ENCODE data around the gene NGEF. TPM values are rescaled to one million over a fixed set of nuclear protein-coding genes. Genes with fewer than 3 reads are reported as not detected.

Gene NGEF
- total RNA-seq, 1 donor from 2014 or later = 1.2 TPM

- no peak for TF ChIP-seq CTCF (IDR thresholded peaks at IDR 0.05; ENCODE audit: unreplicated experiment)
- H3K9me3 Mint-ChIP-seq (ENCODE audit: low read depth) = no peaks in the 10 kb centered on the region
- DNase-seq (ENCODE audit: low spot score, unreplicated experiment) = no peak
- H3K4me1 Mint-ChIP-seq (ENCODE audit: low read depth) = peaks cover 6% of the 10 kb centered on the region
- H3K27ac Mint-ChIP-seq = no peak overlapping the region
- peaks cover 8% of the 10 kb centered on the region for H3K36me3 Mint-ChIP-seq (ENCODE audit: insufficient read depth)
- no peaks in the 10 kb centered on the region for H3K27me3 Mint-ChIP-seq
- H3K4me3 Mint-ChIP-seq (ENCODE audit: low read depth) = no peak overlapping the region
These were observed 149.1 kb downstream of the NGEF start for GRCh38 chr2:232863996-232864395.

GRCh38 chr2:232861353-232861752 lies 151.7 kb downstream of the NGEF start:
- Mint-ChIP-seq H3K27ac (peak overlapping the region; percentile 86), H3K4me3 (ENCODE audit: low read depth) (no peak overlapping the region), H3K36me3 (ENCODE audit: insufficient read depth) (peaks cover 21% of the 10 kb centered on the region), H3K4me1 (ENCODE audit: low read depth) (peaks cover 13% of the 10 kb centered on the region), H3K9me3 (ENCODE audit: low read depth) (no peaks in the 10 kb centered on the region), H3K27me3 (no peaks in the 10 kb centered on the region)
- TF ChIP-seq CTCF (IDR thresholded peaks at IDR 0.05; ENCODE audit: unreplicated experiment) = no peak
- DNase-seq (ENCODE audit: low spot score, unreplicated experiment) = no peak

GRCh38 chr2:232860593-232861241 lies 152.3 kb downstream of the NGEF start:
- TF ChIP-seq CTCF (IDR thresholded peaks at IDR 0.05; ENCODE audit: unreplicated experiment) = no peak
- no peak for DNase-seq (ENCODE audit: low spot score, unreplicated experiment)
- H3K27ac Mint-ChIP-seq = peak overlapping the region; percentile 86
- H3K27me3 Mint-ChIP-seq = no peaks in the 10 kb centered on the region
- H3K4me1 Mint-ChIP-seq (ENCODE audit: low read depth) = peaks cover 13% of the 10 kb centered on the region
- peaks cover 25% of the 10 kb centered on the region for H3K36me3 Mint-ChIP-seq (ENCODE audit: insufficient read depth)
- H3K9me3 Mint-ChIP-seq (ENCODE audit: low read depth) = no peaks in the 10 kb centered on the region
- no peak overlapping the region for H3K4me3 Mint-ChIP-seq (ENCODE audit: low read depth)

GRCh38 chr2:232859385-232859916 lies 153.6 kb downstream of the NGEF start:
- DNase-seq (ENCODE audit: low spot score, unreplicated experiment) = no peak
- TF ChIP-seq CTCF (IDR thresholded peaks at IDR 0.05; ENCODE audit: unreplicated experiment) = no peak
- H3K4me3 Mint-ChIP-seq (ENCODE audit: low read depth) = no peak overlapping the region
- no peaks in the 10 kb centered on the region for H3K27me3 Mint-ChIP-seq
- peaks cover 25% of the 10 kb centered on the region for H3K36me3 Mint-ChIP-seq (ENCODE audit: insufficient read depth)
- peak overlapping the region; percentile 84 for H3K27ac Mint-ChIP-seq
- no peaks in the 10 kb centered on the region for H3K9me3 Mint-ChIP-seq (ENCODE audit: low read depth)
- H3K4me1 Mint-ChIP-seq (ENCODE audit: low read depth) = peaks cover 13% of the 10 kb centered on the region

GRCh38 chr2:232857158-232857563 lies 155.9 kb downstream of the NGEF start:
- H3K36me3 Mint-ChIP-seq (ENCODE audit: insufficient read depth) = peaks cover 30% of the 10 kb centered on the region
- H3K27me3 Mint-ChIP-seq = no peaks in the 10 kb centered on the region
- no peak for TF ChIP-seq CTCF (IDR thresholded peaks at IDR 0.05; ENCODE audit: unreplicated experiment)
- H3K9me3 Mint-ChIP-seq (ENCODE audit: low read depth) = no peaks in the 10 kb centered on the region
- peaks cover 13% of the 10 kb centered on the region for H3K4me1 Mint-ChIP-seq (ENCODE audit: low read depth)
- no peak for DNase-seq (ENCODE audit: low spot score, unreplicated experiment)
- no peak overlapping the region for H3K4me3 Mint-ChIP-seq (ENCODE audit: low read depth)
- H3K27ac Mint-ChIP-seq = no peak overlapping the region
